LHCN-M2 (cell line): ENCODE results near the gene KRTAP10-9. TPM values are rescaled to one million over a fixed set of nuclear protein-coding genes. Genes with fewer than 3 reads are reported as not detected.
"Not testable (repeated sequence)": the region's sequence is repeated elsewhere in the genome, so short reads cannot be mapped to it uniquely, and the experiment has no call there.

Source experiments
- DNase-seq: peaks from one replicate; pipeline ENCODE4 v3.0.0-alpha.2; 2012; ENCODE audit warnings: low read depth
- total RNA-seq: library from RNA; depleted of rRNA; stranded (reverse); fragments of >200 nt; gene quantifications from 2 replicates; pipeline ENCODE4 v1.2.3, GENCODE V29; 2014

The KRTAP10-9 gene
- total RNA-seq, 1 experiment from 2014 or later = not detected

DNA sequence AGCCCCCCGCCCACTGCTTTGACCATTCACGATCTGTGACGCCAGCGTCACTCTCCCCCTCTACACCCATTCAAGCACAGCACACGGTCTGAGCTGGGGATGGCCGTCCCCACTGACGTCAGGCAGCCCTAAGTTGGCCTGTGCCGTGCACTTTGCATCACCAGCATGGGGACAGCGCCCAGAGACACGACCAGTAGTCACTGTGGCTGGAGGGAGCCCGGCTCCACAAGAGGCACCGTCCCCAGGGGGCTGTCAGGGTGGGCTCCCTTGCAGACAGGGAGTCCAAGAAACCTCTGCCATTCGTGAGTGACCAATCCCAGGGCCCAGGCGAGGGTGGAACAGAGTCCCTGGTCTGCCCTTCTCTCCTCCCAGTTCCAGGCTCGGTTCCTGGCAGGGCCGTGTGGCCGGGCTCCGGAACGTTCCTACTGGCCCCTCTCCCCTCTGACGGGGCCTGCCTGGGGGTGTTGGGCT lies 12.7 kb upstream of the KRTAP10-9 start:
- no peak for DNase-seq

DNA sequence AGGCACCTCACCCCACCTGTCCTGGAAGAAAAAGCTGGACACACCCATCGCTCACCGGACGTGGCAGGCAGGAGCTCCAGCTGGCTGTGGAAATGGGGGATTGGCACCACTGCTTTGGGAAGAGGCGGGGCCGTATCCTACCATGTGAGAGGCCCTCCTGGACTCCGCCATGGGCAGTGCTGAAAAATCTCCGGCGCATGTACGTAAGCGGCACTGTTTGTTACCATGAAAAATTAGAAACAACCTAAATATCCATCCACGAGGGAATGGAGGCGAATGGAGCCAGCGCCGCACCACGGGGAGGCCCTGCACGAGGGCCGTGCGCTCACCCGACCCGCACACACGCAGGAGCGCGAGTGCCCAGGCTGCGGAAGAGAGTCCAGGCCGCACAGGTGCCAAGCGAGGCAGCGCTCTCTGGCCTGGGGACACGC lies 11.9 kb upstream of the KRTAP10-9 start:
- DNase-seq = no peak

DNA sequence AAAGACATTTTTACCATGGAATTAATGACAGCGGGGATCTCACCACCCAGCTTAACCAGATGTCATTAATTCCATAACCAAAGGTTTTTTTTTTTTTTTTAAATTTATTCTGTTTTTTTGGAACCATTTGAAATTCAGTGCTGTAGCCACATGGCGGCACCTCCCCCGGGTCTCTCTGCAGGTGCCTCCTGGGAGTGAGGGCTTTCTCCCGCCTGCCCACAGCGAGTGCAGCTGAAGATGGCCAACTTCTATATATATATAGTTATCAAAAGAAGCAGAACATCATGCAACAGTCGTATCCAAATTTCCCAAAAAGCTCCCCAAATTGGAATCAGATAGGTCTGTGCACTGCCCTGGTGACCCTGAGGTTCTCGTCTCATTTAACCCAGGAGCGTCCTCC lies 11.4 kb upstream of the KRTAP10-9 start:
- no peak for DNase-seq

GRCh38 chr21:44615911-44616590 lies 10.8 kb upstream of the KRTAP10-9 start:
- DNase-seq = no peak

DNA sequence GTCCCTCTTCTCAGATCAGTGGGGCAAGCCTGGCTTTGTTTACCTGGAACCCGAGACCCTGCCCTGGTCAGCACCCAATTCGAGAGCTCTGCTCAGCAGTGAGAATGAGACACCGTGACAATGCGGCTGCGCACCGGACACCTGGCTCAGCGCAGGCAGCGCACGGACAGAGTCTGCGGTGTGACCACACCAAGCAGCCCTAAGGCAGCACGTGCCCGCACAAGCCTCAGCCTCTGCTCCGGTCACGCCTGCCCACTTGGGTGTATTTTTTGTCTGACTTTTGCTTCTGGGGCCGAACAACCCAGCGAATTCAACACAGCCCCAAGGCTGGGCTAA lies 10.3 kb upstream of the KRTAP10-9 start:
- no peak for DNase-seq

DNA sequence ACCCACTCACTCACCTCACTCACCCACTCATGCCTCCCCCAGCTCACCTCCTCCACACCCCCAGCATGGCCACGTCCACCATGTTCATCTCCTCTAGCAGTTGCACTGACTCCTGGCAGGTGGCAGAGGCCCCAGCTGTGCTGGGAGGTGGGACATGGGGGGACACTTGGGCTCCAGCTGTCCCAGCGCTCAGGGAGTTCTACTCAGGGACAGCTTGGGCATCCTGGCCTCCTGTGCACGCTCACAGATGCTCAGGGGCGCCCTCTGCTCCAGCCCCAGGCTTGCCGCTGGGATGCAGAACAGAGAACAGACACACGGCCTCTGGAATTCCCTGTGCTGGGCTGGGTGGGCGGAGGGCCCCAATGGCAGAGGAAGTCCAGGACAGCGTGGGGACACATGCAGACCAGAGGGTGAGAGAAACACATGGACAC lies 9.8 kb upstream of the KRTAP10-9 start:
- no peak for DNase-seq

- no peak for DNase-seq
These were observed 8.4 kb upstream of the KRTAP10-9 start for GRCh38 chr21:44618504-44618903.

DNA sequence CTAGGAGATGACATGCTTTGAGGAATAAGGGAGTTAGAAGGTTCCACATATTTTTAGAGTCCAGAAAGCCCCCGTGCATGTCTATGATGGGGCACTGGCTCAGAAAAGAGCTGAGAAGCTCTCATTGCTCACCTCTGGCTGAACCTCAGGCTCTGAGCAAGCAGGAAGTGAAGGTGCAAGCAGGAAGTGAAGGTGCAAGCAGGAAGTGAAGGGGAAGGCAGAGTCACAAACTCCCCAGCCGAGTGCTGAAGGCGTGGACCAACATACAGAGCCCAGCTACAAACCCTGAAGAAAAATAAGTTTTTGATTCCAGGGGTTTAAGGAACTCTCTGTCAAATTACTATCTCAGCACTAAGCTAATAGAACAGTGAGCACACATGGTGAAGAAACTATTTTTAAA lies 8.0 kb upstream of the KRTAP10-9 start:
- no peak for DNase-seq

DNA sequence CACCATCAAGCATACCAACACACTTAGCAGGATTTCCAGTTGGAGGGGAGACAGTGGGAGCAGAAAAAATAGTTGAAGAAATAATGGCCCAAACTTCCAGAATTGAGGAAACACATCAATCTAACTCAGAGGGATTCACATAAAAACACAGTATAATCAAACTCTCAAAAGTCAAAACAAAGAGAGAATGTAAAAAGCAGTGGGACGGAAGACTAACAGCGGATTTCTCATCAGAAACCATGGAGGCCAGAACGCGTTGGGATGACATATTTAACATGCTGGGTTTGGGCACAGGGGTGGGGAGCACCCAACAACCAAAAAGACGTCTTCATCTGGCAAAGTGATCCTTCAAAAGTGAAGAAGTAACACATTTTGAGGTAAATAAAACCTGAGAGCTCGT lies 7.0 kb upstream of the KRTAP10-9 start:
- DNase-seq = no peak

DNA sequence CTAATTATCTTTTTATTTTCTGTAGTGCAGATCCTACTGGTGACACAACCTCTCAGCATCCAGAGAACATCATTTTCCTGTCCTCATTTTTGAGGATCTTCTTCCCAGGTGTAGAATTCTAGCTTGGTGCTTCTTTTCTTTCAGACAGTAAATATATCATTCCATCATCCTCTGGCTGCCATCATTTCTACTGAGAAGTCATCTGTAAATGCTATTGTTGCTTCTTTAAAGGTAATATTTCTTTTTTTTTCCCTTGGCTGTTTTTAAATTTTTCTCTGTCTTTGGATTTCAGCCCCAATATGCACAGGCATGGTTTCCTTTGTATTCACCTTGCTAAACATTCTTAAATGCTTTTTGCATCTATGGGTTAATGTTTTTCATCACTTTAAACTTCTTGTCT lies 3.3 kb upstream of the KRTAP10-9 start:
- DNase-seq = no peak

- DNase-seq = no peak
These were observed 1.1 kb upstream of the KRTAP10-9 start for GRCh38 chr21:44625756-44626155.

- no peak for DNase-seq
These were observed 631 bp upstream of the KRTAP10-9 start for GRCh38 chr21:44626262-44626661.

DNA sequence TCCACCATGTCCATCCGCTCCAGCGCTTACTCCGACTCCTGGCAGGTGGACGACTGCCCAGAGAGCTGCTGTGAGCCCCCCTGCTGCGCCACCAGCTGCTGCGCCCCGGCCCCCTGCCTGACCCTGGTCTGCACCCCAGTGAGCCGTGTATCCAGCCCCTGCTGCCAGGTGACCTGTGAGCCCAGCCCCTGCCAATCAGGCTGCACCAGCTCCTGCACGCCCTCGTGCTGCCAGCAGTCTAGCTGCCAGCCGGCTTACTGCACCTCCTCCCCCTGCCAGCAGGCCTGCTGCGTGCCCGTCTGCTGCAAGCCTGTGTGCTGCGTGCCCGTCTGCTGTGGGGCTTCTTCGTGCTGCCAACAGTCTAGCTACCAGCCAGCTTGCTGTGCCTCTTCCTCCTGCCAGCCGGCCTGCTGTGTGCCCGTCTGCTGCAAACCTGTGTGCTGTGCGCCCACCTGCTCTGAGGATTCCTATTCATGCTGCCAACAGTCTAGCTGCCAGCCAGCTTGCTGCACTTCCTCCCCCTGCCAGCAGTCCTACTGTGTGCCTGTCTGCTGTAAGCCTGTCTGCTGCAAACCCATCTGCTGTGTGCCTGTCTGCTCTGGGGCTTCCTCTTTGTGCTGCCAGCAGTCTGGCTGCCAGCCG lies 409 bp downstream of the KRTAP10-9 start:
- DNase-seq = not testable (repeated sequence)

DNA sequence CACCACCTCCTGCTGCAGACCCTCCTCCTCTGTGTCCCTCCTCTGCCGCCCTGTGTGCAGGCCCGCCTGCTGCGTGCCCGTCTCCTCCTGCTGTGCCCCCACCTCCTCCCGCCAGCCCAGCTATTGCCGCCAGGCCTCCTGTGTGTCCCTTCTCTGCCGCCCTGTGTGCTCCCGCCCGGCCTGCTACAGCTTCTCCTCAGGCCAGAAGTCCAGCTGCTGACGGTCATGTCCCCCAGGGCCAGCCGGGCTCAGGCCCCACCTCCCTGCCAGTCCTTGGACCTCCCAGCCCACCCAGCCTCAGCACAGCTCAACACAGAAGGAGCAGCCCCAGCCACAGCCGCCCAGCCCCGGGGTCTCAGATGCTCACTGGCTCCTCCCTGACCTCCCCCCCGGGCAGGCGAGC lies 939 bp downstream of the KRTAP10-9 start:
- DNase-seq = not testable (repeated sequence)

- no peak for DNase-seq
These were observed 2.0 kb downstream of the KRTAP10-9 start for GRCh38 chr21:44628707-44629391.

GRCh38 chr21:44630440-44630839 lies 3.5 kb downstream of the KRTAP10-9 start:
- DNase-seq = no peak

DNA sequence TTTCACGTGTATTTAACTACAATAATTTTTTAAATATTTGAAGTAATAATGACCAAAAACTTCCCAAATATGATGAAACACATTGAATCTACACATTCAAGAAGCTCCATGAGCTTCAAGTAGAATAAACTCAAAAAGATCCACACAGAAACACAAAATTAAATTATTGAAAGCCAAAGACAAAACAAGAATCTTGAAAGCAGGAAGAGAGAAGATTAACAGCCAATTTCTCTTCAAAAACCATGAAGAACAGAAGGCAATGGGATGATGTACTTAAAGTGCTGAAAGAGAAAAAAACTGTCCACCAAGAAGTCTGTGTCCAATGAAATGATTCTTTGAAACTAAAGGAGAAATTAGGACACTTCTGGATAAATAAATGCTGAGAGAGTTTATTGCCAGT lies 5.2 kb downstream of the KRTAP10-9 start:
- DNase-seq = no peak

GRCh38 chr21:44636209-44637017 lies 9.5 kb downstream of the KRTAP10-9 start:
- DNase-seq = no peak

DNA sequence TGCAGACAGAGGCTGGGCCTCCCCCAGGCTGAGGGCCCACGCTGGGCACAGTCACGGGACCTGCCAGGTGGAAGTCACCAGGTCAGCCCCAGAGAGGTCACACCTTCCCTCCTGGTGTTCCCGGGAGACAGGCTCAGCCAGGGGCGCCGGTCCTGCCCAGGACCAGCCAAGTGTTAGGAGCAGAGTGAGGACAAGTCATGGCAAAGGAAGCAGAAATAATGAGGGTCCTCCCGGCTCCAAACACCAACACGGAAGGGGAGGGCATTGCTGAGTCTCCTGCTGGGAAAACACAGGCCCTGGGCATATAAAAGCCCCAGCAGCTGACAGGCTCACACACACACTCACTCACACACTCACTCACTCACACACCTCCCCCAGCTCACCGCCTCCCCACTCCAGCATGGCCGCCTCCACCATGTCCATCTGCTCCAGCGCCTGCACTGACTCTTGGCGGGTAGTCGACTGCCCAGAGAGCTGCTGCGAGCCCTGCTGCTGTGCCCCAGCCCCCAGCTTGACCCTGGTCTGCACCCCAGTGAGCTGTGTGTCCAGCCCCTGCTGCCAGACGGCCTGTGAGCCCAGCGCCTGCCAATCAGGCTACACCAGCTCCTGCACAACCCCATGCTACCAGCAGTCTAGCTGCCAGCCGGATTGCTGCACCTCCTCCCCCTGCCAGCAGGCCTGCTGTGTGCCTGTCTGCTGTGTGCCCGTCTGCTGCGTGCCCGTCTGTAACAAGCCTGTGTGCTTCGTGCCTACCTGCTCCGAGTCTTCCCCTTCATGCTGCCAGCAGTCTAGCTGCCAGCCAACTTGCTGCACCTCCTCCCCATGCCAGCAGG lies 10.3 kb downstream of the KRTAP10-9 start, which contains the start of gene KRTAP10-10:
KRTAP10-10 (plus strand) TSS at position 339 of the 833 bp plus-strand sequence; CDS start at position 401, 62 bp downstream.
- DNase-seq = peak; percentile 5

GRCh38 chr21:44637851-44638348 lies 11.0 kb downstream of the KRTAP10-9 start:
- DNase-seq = not testable (repeated sequence)
